HG03280 (cell line): ENCODE measurements around the gene CHRNA3.
"Not testable (repeated sequence)": the region's sequence is repeated elsewhere in the genome, so short reads cannot be mapped to it uniquely, and the experiment has no call there.

Experiments used
- ATAC-seq: cut with Tn5 transposase; IDR thresholded peaks from one replicate; pipeline ENCODE4 v1.9.1; 2021; ENCODE audit warnings: mild to moderate bottlenecking, moderate library complexity; ENCODE audit not compliant: unreplicated experiment

The CHRNA3 gene

DNA sequence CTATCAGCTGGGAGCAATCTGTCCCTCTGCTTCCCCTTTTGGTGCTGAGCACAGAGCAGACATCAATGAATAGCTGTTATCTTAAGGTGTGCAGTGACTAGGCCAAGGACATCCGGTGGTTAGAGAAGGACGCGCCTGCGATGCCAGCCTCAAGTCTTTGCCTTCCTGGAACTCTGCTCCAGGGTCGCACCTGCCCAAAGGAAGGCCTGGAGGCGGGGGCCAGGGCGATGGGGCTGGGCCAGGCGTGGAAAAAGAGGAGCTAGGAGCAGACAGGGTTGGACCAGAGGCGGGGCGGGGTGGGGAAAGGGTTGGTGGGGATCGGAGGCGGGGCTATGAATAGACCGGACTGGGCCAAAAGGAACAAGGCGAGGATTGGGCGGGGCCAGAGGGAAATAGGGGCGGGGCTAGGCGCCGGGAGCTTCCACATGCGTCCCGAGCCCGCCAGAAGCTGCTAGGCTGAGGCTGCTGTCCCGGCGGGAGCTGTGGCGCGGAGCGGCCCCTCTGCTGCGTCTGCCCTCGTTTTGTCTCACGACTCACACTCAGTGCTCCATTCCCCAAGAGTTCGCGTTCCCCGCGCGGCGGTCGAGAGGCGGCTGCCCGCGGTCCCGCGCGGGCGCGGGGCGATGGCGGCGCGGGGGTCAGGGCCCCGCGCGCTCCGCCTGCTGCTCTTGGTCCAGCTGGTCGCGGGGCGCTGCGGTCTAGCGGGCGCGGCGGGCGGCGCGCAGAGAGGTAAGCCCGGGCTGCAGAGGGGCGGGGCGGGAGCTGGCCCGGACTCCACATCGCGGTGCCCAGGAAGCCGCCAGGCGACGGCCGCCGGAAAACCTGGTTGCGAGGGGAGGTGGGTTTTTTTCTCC lies 55.5 kb downstream of the CHRNA3 start, which contains the start of gene CHRNA5:
TSS of gene CHRNA5 (plus strand) at position 424 of the 854 bp plus-strand sequence. CDS start at position 624, 200 bp downstream.
- peak; percentile 91 for ATAC-seq

- ATAC-seq: peak; percentile 13
Observed at GRCh38 chr15:78564743-78565096, 56.1 kb downstream of the CHRNA3 start.

DNA sequence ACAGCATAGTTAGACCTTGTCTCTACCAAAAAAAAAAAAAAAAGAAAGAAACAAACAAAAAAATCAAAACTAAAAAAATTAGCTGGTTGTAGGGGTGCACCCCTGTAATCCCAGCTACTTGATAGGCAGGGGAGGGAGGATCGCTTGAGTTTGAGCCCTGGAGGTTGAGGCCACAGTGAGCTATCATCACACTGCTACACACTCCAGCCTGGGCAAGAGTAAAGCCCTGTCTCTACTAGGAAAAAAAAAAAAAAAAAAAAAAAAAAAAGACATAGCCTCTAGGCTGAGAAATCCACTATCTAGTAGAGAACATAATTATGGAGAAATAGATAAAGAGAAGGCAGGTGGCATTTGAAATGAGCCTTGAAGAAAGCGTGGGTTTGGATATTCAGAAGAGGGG lies 57.7 kb downstream of the CHRNA3 start:
- ATAC-seq: no peak

GRCh38 chr15:78561490-78561889 lies 59.3 kb downstream of the CHRNA3 start:
- no peak for ATAC-seq

- not testable (repeated sequence) for ATAC-seq
Observed at GRCh38 chr15:78560201-78560600, 60.6 kb downstream of the CHRNA3 start.

DNA sequence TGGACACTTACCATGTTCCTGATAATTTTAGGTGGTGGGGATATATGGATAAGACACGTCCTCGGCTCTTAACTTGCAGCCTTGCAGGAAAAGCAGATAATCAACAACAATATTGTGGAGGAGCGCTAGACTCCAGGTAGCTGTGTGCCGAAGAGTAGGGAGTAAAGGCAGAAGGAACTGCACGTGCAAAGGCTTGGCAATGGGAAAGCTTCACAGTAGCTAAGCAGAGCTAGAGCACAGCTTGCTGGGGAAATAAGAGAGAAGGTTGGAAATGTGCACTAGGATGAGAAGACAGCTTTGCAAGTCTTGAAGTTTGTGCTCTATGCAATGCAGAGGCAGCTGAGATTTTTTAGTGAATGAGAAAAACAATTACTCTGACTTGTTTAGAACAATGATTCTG lies 68.2 kb downstream of the CHRNA3 start:
- no peak for ATAC-seq

- no peak for ATAC-seq
Observed at GRCh38 chr15:78551902-78552301, 68.9 kb downstream of the CHRNA3 start.

DNA sequence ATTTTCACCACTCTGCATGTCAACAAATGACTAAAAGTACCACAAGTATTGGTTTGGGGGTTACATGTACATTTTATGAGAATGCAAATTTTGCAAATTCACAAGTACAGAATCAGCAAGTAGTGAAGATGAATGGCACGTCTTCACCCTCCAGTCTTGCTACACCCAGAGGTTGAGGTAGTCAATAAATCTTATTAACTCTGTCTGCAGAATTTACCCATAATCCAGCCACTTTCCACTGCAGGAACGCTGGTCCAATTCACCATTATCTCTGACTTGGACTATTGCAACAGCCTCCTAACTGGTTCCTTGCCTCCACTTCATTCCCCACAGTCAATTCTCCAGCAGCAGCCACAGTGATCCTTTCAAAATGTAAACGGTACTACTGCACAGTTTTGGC lies 70.0 kb downstream of the CHRNA3 start:
- no peak for ATAC-seq

DNA sequence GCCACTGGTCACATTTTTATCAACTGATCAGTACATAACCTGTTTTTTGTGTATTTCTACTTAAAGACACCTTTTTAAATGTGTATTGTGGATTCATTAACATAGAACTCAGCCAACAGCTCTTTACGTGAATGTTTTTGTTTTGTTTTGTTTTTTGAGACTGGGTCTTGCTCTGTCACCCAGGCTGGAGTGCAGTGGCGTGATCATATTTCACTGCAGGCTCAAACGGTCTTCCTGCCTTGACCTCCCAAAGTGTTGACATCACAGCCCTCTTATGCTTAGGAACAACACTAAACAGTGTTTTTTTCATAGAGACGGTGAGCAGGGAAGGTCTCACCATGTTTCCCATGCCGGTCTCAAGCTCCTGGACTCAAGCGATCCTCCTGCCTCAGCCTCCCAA lies 70.6 kb downstream of the CHRNA3 start:
- no peak for ATAC-seq
